ENCODE results near the gene RIBC2. TPM values are rescaled to one million over a fixed set of nuclear protein-coding genes. Genes with fewer than 3 reads are reported as not detected.

RIBC2 gene
- total and polyA plus RNA-seq, 2 of the 4 experiments (the other 2 are of a cell fraction), result 0.29 to 0.36 TPM

GRCh38 chr22:45450921-45451651 lies 37.6 kb downstream of the RIBC2 start:
- Histone ChIP-seq H3K4me3 (ENCODE audit: insufficient read depth, low read depth, low read length) (no peak overlapping the region), H3K36me3 (ENCODE audit: control insufficient read depth, insufficient read depth, low read length) (no peaks in the 10 kb centered on the region), H3K14ac (replicated peaks; ENCODE audit: low read depth, low read length) (peak overlapping the region; percentile 88), H3K27ac (ENCODE audit: insufficient read depth, low read length) (peak overlapping the region; percentile 100), H3K4me2 (ENCODE audit: low read depth, low read length) (0 out of 2 replicates have a peak overlapping the region, but pooled peaks have one; percentile 1), H2AFZ (replicated peaks; ENCODE audit: low read length, poor library complexity) (no peak overlapping the region), H4K91ac (ENCODE audit: insufficient read depth, low read depth, low read length) (peak overlapping the region; percentile 91), H4K8ac (ENCODE audit: low read depth in 2 of 2, low read length in 2 of 2) (peak overlapping the region; percentile 31 to 75; a peak in 2 of 4 replicates), H3K79me1 (ENCODE audit: low read depth in 1 of 2, low read length in 2 of 2) (no peaks in the 10 kb centered on the region), H2AK5ac (ENCODE audit: low read depth, low read length) (peak overlapping the region; percentile 97), H3K27me3 (ENCODE audit: control insufficient read depth, insufficient read depth, low read length) (no peaks in the 10 kb centered on the region), H4K5ac (ENCODE audit: low read depth, low read length) (peak overlapping the region; percentile 79), H3K4me1 (ENCODE audit: control insufficient read depth, insufficient read depth, low read length) (peaks cover 37% of the 10 kb centered on the region), H3K18ac (ENCODE audit: low read depth, low read length) (peak overlapping the region; percentile 92), H2BK120ac (ENCODE audit: low read depth, low read length) (peak overlapping the region; percentile 94), H3K4ac (ENCODE audit: low read depth, low read length) (peak overlapping the region; percentile 92), H2BK15ac (ENCODE audit: low read depth, low read length) (peak overlapping the region; percentile 89; the same call in 2 of the 3 replicates), H3K23ac (ENCODE audit: low read depth, low read length) (peak overlapping the region; percentile 47), H3K9ac (ENCODE audit: low read depth, low read length) (peak overlapping the region; percentile 19; the same call in 1 of the 2 replicates), H2BK20ac (ENCODE audit: low read depth, low read length) (peak overlapping the region; percentile 92), H2BK5ac (ENCODE audit: low read depth, low read length, poor library complexity, severe bottlenecking) (peak overlapping the region; percentile 82), H3K9me1 (ENCODE audit: insufficient read depth, low read length) (peaks cover 34% of the 10 kb centered on the region), H4K20me1 (ENCODE audit: insufficient read depth, low read length) (no peaks in the 10 kb centered on the region), H3K56ac (ENCODE audit: extremely low read depth, insufficient read depth, low read length) (peak overlapping the region; percentile 60; the same call in 1 of the 2 replicates), H2AK9ac (replicated peaks; ENCODE audit: low read depth, low read length, poor library complexity) (peak overlapping the region; percentile 80), H3K9me3 (ENCODE audit: control insufficient read depth, insufficient read depth, low read length) (no peaks in the 10 kb centered on the region)
- CTCF ChIA-PET, result no interaction called here
- POLR2A ChIA-PET (ENCODE audit: unreplicated experiment), result no interaction called here
- peak; percentile 97 for DNase-seq
- no TSS peak for BruUV-seq (replicated peaks)
- TF ChIP-seq BHLHE40 (IDR thresholded peaks at IDR 0.05; ENCODE audit: low read depth, low read length), result 0 out of 2 replicates have a peak, but pooled peaks have one; percentile 3
- TF ChIP-seq CEBPB (IDR thresholded peaks at IDR 0.05; ENCODE audit: low read depth, low read length), result peak; percentile 97
- TF ChIP-seq FOS (IDR thresholded peaks at IDR 0.05; ENCODE audit: low read depth, low read length), result peak; percentile 33; the same call in 1 of the 2 replicates
- TF ChIP-seq CTCF (conservative IDR thresholded peaks at IDR 0.05; ENCODE audit: low read depth, low read length), result no peak
- WGBS, 2 experiments (ENCODE audit: extremely low coverage in 2 of 2, insufficient read length in 1 of 2), result 50% methylated on average over 3 of the region's 12 CpGs; no CpG with 5 or more reads in 1 of the 2 experiments
- dilution Hi-C loops (cut with HindIII; ENCODE audit: low sequenced_read_pairs, unreplicated experiment), result no loop called here
- in situ Hi-C loops (cut with MboI; ENCODE audit: low sequenced_read_pairs), result loop anchor here (5.0 kb wide), 2 partner anchors 56 to 101 kb away; no protein-coding TSS in a partner anchor
- intact Hi-C loops (cut with micrococcal nuclease), result no loop called here
- peak; percentile 79 for ATAC-seq (ENCODE audit: low read depth)

Data from IMR-90 (cell line).